K562 (cell line): ENCODE measurements around the gene P2RX1. TPM values are rescaled to one million over a fixed set of nuclear protein-coding genes. Genes with fewer than 3 reads are reported as not detected.

Source experiments
- CC2D1A ChIP-seq: fragments of 450-650 bp; IDR thresholded peaks from 2 replicates; pipeline ENCODE4 v1.6.1; 2017; ENCODE audit warnings: mild to moderate bottlenecking
- DLX4 ChIP-seq: fragments of 250-450 bp; sonication (Bioruptor Pico); IDR thresholded peaks from 2 replicates; pipeline ENCODE4 v1.6.1; 2021; ENCODE audit warnings: mild to moderate bottlenecking
- GTF2A2 ChIP-seq: IDR thresholded peaks from 2 replicates; pipeline ENCODE4 v1.6.1; 2016; ENCODE audit warnings: mild to moderate bottlenecking, missing genetic modification characterization, missing compliant biosample characterization
- NCOA6 ChIP-seq: fragments of 450-650 bp; IDR thresholded peaks from 2 replicates; pipeline ENCODE4 v1.6.1; 2017; ENCODE audit warnings: mild to moderate bottlenecking
- NFE2L1 ChIP-seq: fragments of 450-650 bp; IDR thresholded peaks from 2 replicates; pipeline ENCODE4 v1.6.1; 2016; ENCODE audit warnings: missing genetic modification characterization, low read depth, mild to moderate bottlenecking, missing compliant biosample characterization, moderate library complexity, borderline replicate concordance
- NFIC ChIP-seq: fragments of 450-650 bp; IDR thresholded peaks from 2 replicates; pipeline ENCODE4 v1.6.1; 2017; ENCODE audit warnings: mild to moderate bottlenecking, inconsistent platforms
- PBX2 ChIP-seq, 2 experiments: IDR thresholded peaks in 1 of 2; conservative IDR thresholded peaks in 1 of 2; 2 replicates each; pipeline ENCODE4 v1.6.1; 2016; ENCODE audit warnings: low read depth in 2 of 2, mild to moderate bottlenecking in 1 of 2, missing compliant biosample characterization in 1 of 2, missing genetic modification characterization in 1 of 2, moderate library complexity in 1 of 2
- RBFOX2 ChIP-seq: fragments of 200-400 bp; formaldehyde crosslinking; IDR thresholded peaks from 2 replicates; pipeline ENCODE4 v1.6.1; 2017; ENCODE audit warnings: low read depth, mild to moderate bottlenecking, low read length, moderate library complexity
- RBM17 ChIP-seq: fragments of 200-400 bp; formaldehyde crosslinking; IDR thresholded peaks from 2 replicates; pipeline ENCODE4 v1.6.1; 2017; ENCODE audit warnings: low read depth, mild to moderate bottlenecking, low read length, borderline replicate concordance
- SPI1 ChIP-seq: IDR thresholded peaks from 2 replicates; pipeline ENCODE4 v1.6.1; 2011; ENCODE audit warnings: low read depth, low read length, control low read depth, borderline replicate concordance
- SUPT5H ChIP-seq: fragments of 450-650 bp; IDR thresholded peaks from 2 replicates; pipeline ENCODE4 v1.6.1; 2016
- TBP ChIP-seq: optimal IDR thresholded peaks from 2 replicates; pipeline ENCODE3; 2011; ENCODE audit warnings: low read depth, low read length, improper control_type of control experiment
- ZNF197 ChIP-seq: fragments of 200-800 bp; sonication (Bioruptor generic); IDR thresholded peaks from 2 replicates; pipeline ENCODE4 v1.6.1; 2016; ENCODE audit warnings: low read depth, missing genetic modification characterization, missing compliant biosample characterization
- ZNF282 ChIP-seq: sonication (generic); formaldehyde crosslinking; IDR thresholded peaks from 2 replicates; pipeline ENCODE4 v1.8.1; 2023; ENCODE audit warnings: missing genetic modification reagents
- ZNF354B ChIP-seq: fragments of 250-450 bp; sonication (Bioruptor Pico); IDR thresholded peaks from 2 replicates; pipeline ENCODE4 v1.4.0; 2020
- polyA plus RNA-seq, 8 experiments: library from polyadenylated mRNA; depleted of rRNA in 4 of 8; stranded (reverse) in 5 of 8; unstranded in 3 of 8; fragments of >200 nt; fragmentation: Nextera tagmentation in 2 of 8; fragmentation: Illumina TruSeq in 1 of 8; extraction: Ambion mirVana in 2 of 8; extraction: Trizol in 1 of 8; gene quantifications; 2 replicates each; pipeline versions ENCODE4 v1.2.1 to v1.2.3, GENCODE V29; 2011 to 2014; ENCODE audit warnings: inconsistent platforms in 1 of 8, missing spikeins in 1 of 8
- total RNA-seq, 7 experiments: library from RNA; depleted of rRNA in 6 of 7; stranded (reverse); fragments of >200 nt in 6 of 7; fragmentation: Illumina TruSeq in 2 of 7; extraction: Trizol in 2 of 7; gene quantifications; 2 replicates each; pipeline versions ENCODE4 v1.2.1 to v1.2.3, GENCODE V29; 2011 to 2021; ENCODE audit warnings: low replicate concordance in 1 of 7
- TF ChIP-seq, protein P1 (sequence below): fragments of 450-650 bp; IDR thresholded peaks from 2 replicates; pipeline ENCODE4 v1.6.1; 2018; ENCODE audit warnings: mild to moderate bottlenecking, low read depth; ENCODE audit not compliant: partially characterized antibody
- TF ChIP-seq, protein P2 (sequence below): IDR thresholded peaks from 3 replicates; pipeline ENCODE4 v1.6.1; 2011; ENCODE audit warnings: borderline replicate concordance, mild to moderate bottlenecking, moderate library complexity; ENCODE audit not compliant: insufficient read length; ENCODE audit errors: extremely low read depth
- TF ChIP-seq, protein P3 (sequence below), 3 experiments: fragments of 200-800 bp in 1 of 3; sonication (Bioruptor generic) in 1 of 3; sonication (generic) in 1 of 3; formaldehyde crosslinking in 1 of 3; IDR thresholded peaks; 2 replicates each; pipeline versions ENCODE4 v1.6.1 to v1.8.0; 2016 to 2022; ENCODE audit warnings: mild to moderate bottlenecking in 2 of 3, missing compliant biosample characterization in 2 of 3, missing genetic modification characterization in 2 of 3, missing genetic modification reagents in 1 of 3

The P2RX1 gene
- total and polyA plus RNA-seq, 9 of the 15 experiments (the other 6 are each of a cell fraction or from before 2014, with no cell fraction given), result 0.27 to 20.3 (median 10.3) TPM

DNA sequence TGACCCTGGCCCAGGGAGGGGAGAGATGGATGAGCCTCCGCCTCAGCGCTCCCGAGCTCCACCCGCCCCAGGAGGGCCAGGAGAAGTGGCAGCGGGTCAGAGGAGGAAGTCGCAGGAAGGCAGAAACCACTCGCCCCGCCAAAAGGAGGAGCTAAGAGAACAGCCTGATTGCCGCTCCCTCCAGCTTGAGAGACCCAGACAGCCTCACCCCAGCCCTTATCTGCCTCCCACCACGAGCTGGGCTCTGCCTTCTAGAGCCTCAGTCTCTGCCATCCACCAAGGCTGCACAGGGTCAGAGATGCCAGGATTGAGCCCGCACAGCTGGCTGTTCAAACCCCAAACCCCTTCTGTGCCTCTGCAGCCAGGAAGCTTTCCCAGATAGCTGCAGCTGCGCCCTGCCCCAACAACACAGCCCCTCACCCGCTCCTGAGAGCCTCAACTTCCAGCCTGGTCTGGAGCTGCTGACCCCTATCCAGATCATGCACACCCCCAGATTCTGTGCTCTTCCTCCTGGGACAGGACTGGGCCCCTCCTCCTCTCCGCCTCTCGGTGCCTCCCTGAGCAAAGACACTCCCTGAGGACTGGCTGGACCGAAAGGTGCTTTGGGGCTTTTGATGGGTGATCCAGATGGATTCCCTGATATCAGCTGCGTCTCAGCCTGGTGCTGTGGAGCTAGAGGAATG is 49.0 kb upstream of the P2RX1 start (continued):
- TF ChIP-seq PBX2 (CRISPR knock-in tag; IDR thresholded peaks at IDR 0.05; ENCODE audit: low read depth), result no peak
- TF ChIP-seq PBX2 (tag; conservative IDR thresholded peaks at IDR 0.05; ENCODE audit: low read depth), result no peak
- TF ChIP-seq ZNF354B (CRISPR knock-in tag), result no peak
- TF ChIP-seq TBP, result peak; percentile 53
- no peak for TF ChIP-seq ZNF197
- peak; percentile 76 for TF ChIP-seq SPI1
- TF ChIP-seq DLX4 (CRISPR knock-in tag), result no peak
- no peak for TF ChIP-seq RBM17
- no peak for TF ChIP-seq NCOA6
- TF ChIP-seq SUPT5H, result peak; percentile 56; the same call in 1 of the 2 replicates
- TF ChIP-seq, protein P1, sequence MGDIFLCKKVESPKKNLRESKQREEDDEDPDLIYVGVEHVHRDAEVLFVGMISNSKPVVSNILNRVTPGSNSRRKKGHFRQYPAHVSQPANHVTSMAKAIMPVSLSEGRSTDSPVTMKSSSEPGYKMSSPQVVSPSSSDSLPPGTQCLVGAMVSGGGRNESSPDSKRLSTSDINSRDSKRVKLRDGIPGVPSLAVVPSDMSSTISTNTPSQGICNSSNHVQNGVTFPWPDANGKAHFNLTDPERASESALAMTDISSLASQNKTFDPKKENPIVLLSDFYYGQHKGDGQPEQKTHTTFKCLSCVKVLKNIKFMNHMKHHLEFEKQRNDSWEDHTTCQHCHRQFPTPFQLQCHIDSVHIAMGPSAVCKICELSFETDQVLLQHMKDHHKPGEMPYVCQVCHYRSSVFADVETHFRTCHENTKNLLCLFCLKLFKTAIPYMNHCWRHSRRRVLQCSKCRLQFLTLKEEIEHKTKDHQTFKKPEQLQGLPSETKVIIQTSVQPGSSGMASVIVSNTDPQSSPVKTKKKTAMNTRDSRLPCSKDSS, result no peak
- no peak for TF ChIP-seq ZNF282 (CRISPR knock-in tag)
- TF ChIP-seq CC2D1A, result no peak
- TF ChIP-seq GTF2A2, result no peak
- TF ChIP-seq NFIC, result no peak
- TF ChIP-seq NFE2L1 (tag), result no peak
- TF ChIP-seq, protein P2, sequence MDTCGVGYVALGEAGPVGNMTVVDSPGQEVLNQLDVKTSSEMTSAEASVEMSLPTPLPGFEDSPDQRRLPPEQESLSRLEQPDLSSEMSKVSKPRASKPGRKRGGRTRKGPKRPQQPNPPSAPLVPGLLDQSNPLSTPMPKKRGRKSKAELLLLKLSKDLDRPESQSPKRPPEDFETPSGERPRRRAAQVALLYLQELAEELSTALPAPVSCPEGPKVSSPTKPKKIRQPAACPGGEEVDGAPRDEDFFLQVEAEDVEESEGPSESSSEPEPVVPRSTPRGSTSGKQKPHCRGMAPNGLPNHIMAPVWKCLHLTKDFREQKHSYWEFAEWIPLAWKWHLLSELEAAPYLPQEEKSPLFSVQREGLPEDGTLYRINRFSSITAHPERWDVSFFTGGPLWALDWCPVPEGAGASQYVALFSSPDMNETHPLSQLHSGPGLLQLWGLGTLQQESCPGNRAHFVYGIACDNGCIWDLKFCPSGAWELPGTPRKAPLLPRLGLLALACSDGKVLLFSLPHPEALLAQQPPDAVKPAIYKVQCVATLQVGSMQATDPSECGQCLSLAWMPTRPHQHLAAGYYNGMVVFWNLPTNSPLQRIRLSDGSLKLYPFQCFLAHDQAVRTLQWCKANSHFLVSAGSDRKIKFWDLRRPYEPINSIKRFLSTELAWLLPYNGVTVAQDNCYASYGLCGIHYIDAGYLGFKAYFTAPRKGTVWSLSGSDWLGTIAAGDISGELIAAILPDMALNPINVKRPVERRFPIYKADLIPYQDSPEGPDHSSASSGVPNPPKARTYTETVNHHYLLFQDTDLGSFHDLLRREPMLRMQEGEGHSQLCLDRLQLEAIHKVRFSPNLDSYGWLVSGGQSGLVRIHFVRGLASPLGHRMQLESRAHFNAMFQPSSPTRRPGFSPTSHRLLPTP, result no peak
- TF ChIP-seq RBFOX2, result peak; percentile 71
- TF ChIP-seq, protein P3, sequence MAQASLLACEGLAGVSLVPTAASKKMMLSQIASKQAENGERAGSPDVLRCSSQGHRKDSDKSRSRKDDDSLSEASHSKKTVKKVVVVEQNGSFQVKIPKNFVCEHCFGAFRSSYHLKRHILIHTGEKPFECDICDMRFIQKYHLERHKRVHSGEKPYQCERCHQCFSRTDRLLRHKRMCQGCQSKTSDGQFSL (CRISPR knock-in tag; IDR thresholded peaks at IDR 0.05), result no peak
- TF ChIP-seq, protein P3 (tag; IDR thresholded peaks at IDR 0.05), result no peak
